HepG2 (cell line): ENCODE measurements around the gene SECTM1. TPM values are rescaled to one million over a fixed set of nuclear protein-coding genes. Genes with fewer than 3 reads are reported as not detected.

Experiments
- DPF2 ChIP-seq: sonication (generic); formaldehyde crosslinking; IDR thresholded peaks from 2 replicates; pipeline ENCODE4 v1.4.0; 2020; ENCODE audit warnings: mild to moderate bottlenecking, low read depth, missing genetic modification reagents, borderline replicate concordance
- EP300 ChIP-seq, 3 experiments: sonication (generic) in 1 of 3; formaldehyde crosslinking in 1 of 3; IDR thresholded peaks; 2 replicates each; pipeline versions ENCODE4 v1.5.1 to v1.6.1; 2011 to 2020; ENCODE audit warnings: low read depth in 2 of 3, low read length in 2 of 3, borderline replicate concordance in 1 of 3, improper control_type of control experiment in 1 of 3, mild to moderate bottlenecking in 1 of 3, missing genetic modification reagents in 1 of 3, moderate library complexity in 1 of 3
- GATA4 ChIP-seq: sonication (generic); IDR thresholded peaks from 2 replicates; pipeline ENCODE4 v1.6.1; 2016; ENCODE audit warnings: antibody characterized with exemption, low read depth, borderline replicate concordance
- GTF2F1 ChIP-seq: fragments of 150-350 bp; IDR thresholded peaks from 2 replicates; pipeline ENCODE4 v1.6.1; 2014; ENCODE audit warnings: low read length
- HMGA1 ChIP-seq: sonication (generic); formaldehyde crosslinking; conservative IDR thresholded peaks from 2 replicates; pipeline ENCODE4 v1.4.0; 2020; ENCODE audit warnings: missing genetic modification reagents
- MIXL1 ChIP-seq: IDR thresholded peaks from 2 replicates; pipeline ENCODE4 v1.6.1; 2016
- MXI1 ChIP-seq: IDR thresholded peaks from 3 replicates; pipeline ENCODE4 v1.6.1; 2012; ENCODE audit warnings: low read depth, low read length, inconsistent platforms, borderline replicate concordance
- PATZ1 ChIP-seq: sonication (generic); formaldehyde crosslinking; IDR thresholded peaks from 2 replicates; pipeline ENCODE4 v1.4.0; 2020; ENCODE audit warnings: missing genetic modification reagents
- PHF5A ChIP-seq: IDR thresholded peaks from one replicate; pipeline ENCODE4 v1.6.1; 2018; ENCODE audit warnings: low read depth, missing genetic modification reagents; ENCODE audit not compliant: unreplicated experiment
- RFX3 ChIP-seq: IDR thresholded peaks from 2 replicates; pipeline ENCODE4 v1.6.1; 2016; ENCODE audit warnings: missing biosample characterization, missing genetic modification reagents
- SIX1 ChIP-seq: sonication (generic); formaldehyde crosslinking; IDR thresholded peaks from 2 replicates; pipeline ENCODE4 v1.4.0; 2020; ENCODE audit warnings: missing genetic modification reagents, borderline replicate concordance
- SNAPC4 ChIP-seq: sonication (generic); formaldehyde crosslinking; IDR thresholded peaks from 2 replicates; pipeline ENCODE4 v1.4.0; 2020; ENCODE audit warnings: mild to moderate bottlenecking, missing genetic modification reagents
- TCF7L2 ChIP-seq: IDR thresholded peaks from 2 replicates; pipeline ENCODE4 v1.6.1; 2011; ENCODE audit warnings: mild to moderate bottlenecking, low read depth, low read length, moderate library complexity
- ZFP62 ChIP-seq: sonication (generic); formaldehyde crosslinking; IDR thresholded peaks from 2 replicates; pipeline ENCODE4 v1.4.0; 2020; ENCODE audit warnings: missing genetic modification reagents
- ZNF18 ChIP-seq: sonication (generic); formaldehyde crosslinking; IDR thresholded peaks from 2 replicates; pipeline ENCODE4 v1.8.0; 2022; ENCODE audit warnings: mild to moderate bottlenecking, missing genetic modification reagents; ENCODE audit not compliant: insufficient replicate concordance
- ZNF512 ChIP-seq: sonication (generic); formaldehyde crosslinking; IDR thresholded peaks from 2 replicates; pipeline ENCODE4 v1.4.0; 2020; ENCODE audit warnings: mild to moderate bottlenecking, missing genetic modification reagents
- ZNF530 ChIP-seq: sonication (generic); formaldehyde crosslinking; IDR thresholded peaks from 2 replicates; pipeline ENCODE4 v1.5.0; 2020; ENCODE audit warnings: low read depth, mild to moderate bottlenecking, missing genetic modification reagents
- ZNF567 ChIP-seq: sonication (generic); formaldehyde crosslinking; IDR thresholded peaks from 2 replicates; pipeline ENCODE4 v1.8.1; 2023; ENCODE audit warnings: mild to moderate bottlenecking, missing genetic modification reagents, borderline replicate concordance
- ZNF713 ChIP-seq: sonication (generic); formaldehyde crosslinking; IDR thresholded peaks from 2 replicates; pipeline ENCODE4 v1.4.0; 2020; ENCODE audit warnings: mild to moderate bottlenecking, missing genetic modification reagents
- ZNF772 ChIP-seq: sonication (generic); formaldehyde crosslinking; IDR thresholded peaks from 2 replicates; pipeline ENCODE4 v1.5.0; 2020; ENCODE audit warnings: mild to moderate bottlenecking, missing genetic modification reagents
- polyA plus RNA-seq, 8 experiments: library from polyadenylated mRNA; depleted of rRNA in 3 of 8; stranded (reverse) in 7 of 8; unstranded in 1 of 8; fragments of >200 nt; fragmentation: Illumina TruSeq in 4 of 8; extraction: Trizol in 4 of 8; gene quantifications; 2 replicates each; pipeline versions ENCODE4 v1.2.1 to v1.2.3, GENCODE V29; 2011 to 2016; ENCODE audit warnings: low read depth in 4 of 8, missing spikeins in 1 of 8, mixed read lengths in 1 of 8; ENCODE audit not compliant: insufficient read depth in 1 of 8
- total RNA-seq, 5 experiments: library from RNA; depleted of rRNA; stranded (reverse); fragments of >200 nt; fragmentation: Illumina TruSeq; extraction: Trizol; gene quantifications; 2 replicates each; pipeline ENCODE4 v1.2.3, GENCODE V29; 2016; ENCODE audit warnings: low read depth in 1 of 5

The SECTM1 gene
- total and polyA plus RNA-seq, 2 of the 13 experiments (the other 11 are each of a cell fraction or from before 2014, with no cell fraction given): 3.5 to 5.3 TPM

GRCh38 chr17:82375359-82376041 lies 41.9 kb upstream of the SECTM1 start (continued):
- TF ChIP-seq RFX3 (CRISPR knock-in tag) (no peak), ZFP62 (CRISPR knock-in tag) (no peak), GATA4 (no peak), PATZ1 (CRISPR knock-in tag) (no peak), MXI1 (no peak), SNAPC4 (CRISPR knock-in tag) (no peak), DPF2 (CRISPR knock-in tag) (no peak), ZNF772 (CRISPR knock-in tag) (no peak), ZNF18 (CRISPR knock-in tag) (no peak), TCF7L2 (no peak), ZNF530 (CRISPR knock-in tag) (no peak), GTF2F1 (no peak), ZNF512 (CRISPR knock-in tag) (no peak), MIXL1 (CRISPR knock-in tag) (no peak), SIX1 (CRISPR knock-in tag) (no peak), HMGA1 (CRISPR knock-in tag) (no peak), PHF5A (CRISPR knock-in tag) (no peak), ZNF713 (CRISPR knock-in tag) (no peak), EP300 (IDR thresholded peaks at IDR 0.05; ENCODE audit: low read depth in 2 of 2, low read length in 2 of 2) (no peak), EP300 (CRISPR knock-in tag; IDR thresholded peaks at IDR 0.05; ENCODE audit: borderline replicate concordance) (no peak), ZNF567 (CRISPR knock-in tag) (no peak)
